ENCODE measurements around the gene CNTN5.
"Not testable (repeated sequence)": the region's sequence is repeated elsewhere in the genome, so short reads cannot be mapped to it uniquely, and the experiment has no call there.

Gene CNTN5

DNA sequence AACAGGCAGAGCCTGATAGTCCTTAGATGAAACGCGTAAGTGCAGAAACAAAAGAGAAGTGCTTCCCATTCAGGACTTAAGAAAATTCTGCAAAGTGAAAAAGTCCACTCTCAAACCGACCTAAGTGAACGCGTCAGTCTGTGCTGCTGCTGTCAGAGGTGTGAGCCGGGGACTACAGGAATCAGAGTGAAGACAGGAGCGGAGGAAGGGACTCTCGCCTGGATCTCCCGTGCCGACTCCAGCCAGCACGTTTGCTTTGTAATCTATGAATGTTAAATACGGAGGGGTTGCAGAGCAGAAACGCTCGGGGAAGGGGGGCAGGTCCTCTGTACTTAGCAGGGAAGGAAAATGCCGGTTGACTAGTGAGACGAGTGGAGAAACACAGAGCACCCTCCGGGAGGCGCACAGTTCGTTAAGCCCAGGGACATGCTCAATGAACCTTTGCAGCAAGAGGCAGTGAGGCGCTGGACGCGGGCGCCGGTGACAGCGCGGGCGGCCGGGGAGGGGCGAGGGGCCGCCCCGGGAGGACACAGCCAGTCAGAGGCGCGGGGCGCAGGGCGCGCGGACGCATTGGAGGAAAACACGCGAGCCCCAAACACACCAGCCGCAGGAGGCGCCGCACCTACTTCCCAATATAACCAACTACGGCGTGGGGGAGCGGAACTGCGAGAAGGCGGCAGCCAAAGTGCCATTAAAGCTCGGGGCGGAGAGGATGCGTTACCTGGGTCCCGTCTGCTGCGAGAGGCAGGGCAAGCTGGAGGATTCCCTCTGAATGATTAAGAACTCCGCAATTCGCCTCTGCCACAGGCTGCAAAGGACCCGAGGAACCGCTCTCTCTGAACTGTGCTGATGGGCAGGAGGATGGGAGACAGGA lies at the start of gene CNTN5:
Gene CNTN5, plus strand, starts transcription at position 598 of the 874 bp plus-strand sequence.
- peak; percentile 36 for DNase-seq

DNA sequence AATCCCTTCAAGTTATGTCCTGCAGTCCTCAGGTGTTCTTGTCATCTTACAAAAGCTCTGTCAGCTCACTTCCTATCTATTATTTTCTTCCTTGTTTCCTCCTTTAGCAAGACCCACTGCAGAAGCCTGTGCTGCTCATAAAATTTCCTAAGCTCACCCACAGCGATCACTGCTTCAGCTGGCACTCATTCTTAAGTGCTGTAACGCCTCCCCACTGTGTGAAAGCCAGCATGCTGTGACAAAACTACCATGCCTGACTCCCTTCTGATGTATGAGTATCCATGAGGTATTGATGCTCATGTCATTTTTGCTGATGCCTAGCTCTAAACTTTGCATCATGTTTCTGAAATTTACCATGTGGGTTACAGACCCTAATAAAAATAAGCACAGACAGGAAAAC lies 41.5 kb upstream of the CNTN5 start:
- DNase-seq, result no peak

DNA sequence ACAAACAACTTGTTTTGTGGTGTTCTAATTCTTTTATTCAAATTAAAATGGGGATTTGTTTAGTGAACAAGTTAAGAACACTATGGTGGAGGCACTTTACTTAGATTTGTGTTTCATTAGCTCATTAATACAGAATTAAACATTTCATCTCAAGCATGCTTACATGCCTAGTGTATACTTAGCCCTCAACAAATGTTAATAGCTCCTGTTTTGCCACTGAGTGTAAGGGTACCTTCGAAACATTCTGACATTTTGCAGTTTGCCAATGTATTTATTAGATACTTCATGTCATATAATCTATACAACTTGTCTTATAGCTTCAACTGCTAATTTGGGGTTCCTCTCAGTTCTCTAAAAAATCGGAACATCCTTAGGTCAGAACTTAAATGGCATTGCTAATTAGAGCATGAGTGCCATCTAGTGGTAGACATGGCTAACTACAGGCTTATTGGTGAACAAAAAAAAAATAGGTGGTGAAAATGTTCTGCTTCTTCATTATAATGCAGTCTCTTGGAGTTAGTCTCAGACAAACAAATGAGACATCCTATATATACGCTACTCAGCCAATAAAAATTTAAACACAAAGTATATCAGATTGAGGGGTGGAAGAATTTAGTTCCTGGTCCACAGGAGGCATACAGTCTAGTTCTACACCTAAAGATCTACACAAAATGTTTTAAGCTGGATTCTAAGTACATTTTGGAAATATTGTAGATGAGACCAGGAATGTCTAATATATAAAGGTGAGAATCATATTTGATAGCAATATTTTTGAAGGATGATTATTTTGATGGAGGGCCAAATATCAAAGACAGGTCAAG lies 4.9 kb upstream of the CNTN5 start:
- DNase-seq, result peak; percentile 77

DNA sequence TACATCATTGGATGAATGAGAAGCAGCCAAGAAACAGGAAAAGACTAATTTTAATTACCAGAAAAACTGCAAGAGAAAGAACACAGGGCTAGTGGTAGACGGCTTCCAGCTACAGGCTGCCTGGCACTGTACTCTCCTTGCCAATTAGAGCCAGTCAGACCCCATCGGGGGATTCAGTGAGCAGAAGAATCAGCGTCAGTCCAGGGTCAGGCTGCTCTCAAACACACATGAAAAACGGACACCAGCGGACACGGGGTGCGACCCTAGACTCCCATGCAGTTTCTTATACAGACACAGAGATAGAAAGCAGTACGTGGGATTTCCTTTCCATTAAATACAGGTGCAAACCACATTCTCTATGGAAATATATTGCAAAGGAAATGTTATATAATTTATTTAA lies 1.1 kb upstream of the CNTN5 start:
- no peak for DNase-seq

DNA sequence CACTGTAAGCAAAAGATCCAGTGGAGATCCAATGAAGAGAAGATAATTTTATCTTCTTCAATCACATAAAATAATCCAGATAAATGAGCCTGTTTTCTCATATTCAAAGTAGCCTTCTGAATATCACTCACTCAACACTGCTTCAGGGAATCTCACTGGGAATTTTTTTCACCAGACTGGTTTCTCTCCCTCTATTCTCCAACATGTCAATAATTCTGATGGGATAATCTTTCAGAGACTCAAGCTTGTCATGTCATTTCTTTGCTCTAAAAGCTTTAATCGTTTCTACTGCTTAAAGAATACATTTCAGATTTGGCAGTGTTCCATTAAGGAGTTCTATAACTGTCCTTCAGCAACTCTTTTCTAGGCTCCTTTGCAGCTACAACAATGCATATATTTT lies 16.3 kb downstream of the CNTN5 start:
- no peak for DNase-seq

DNA sequence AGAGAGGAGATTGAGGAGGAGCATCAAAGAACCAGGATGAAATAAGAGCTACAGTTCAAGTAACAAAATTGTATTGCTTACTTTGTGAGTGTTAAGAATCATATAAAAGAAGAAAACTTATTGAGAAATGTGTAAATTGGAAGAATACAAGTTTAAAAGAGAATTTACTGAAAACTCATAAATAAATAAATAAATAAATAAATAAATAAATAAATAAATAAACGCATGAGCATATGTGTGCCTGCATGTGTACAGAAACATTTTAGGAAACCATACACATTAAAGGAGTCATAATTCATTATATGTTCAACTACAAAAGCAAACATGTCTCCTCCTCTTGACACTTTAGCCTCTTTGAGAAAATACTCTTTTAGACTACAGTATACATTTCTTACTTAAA lies 42.6 kb downstream of the CNTN5 start:
- DNase-seq, result no peak

DNA sequence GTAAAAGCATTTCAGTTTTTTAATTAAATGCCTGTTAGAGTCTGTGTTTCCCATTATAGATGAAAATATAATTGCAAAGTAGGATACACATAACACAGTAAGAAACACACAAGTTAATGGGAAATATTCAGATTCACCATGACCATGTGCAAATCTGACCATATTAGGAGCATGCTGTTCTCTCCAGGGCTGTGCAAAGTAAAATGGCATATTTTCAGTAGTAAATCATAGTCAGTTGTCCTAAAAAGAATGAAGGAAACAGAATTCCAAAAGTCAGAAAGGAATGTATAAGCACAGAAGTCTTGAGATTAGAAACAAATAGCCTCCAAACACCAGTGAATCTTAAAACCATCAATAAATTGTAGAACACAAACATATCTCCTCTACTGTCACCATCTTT lies 44.4 kb downstream of the CNTN5 start:
- DNase-seq, result no peak

DNA sequence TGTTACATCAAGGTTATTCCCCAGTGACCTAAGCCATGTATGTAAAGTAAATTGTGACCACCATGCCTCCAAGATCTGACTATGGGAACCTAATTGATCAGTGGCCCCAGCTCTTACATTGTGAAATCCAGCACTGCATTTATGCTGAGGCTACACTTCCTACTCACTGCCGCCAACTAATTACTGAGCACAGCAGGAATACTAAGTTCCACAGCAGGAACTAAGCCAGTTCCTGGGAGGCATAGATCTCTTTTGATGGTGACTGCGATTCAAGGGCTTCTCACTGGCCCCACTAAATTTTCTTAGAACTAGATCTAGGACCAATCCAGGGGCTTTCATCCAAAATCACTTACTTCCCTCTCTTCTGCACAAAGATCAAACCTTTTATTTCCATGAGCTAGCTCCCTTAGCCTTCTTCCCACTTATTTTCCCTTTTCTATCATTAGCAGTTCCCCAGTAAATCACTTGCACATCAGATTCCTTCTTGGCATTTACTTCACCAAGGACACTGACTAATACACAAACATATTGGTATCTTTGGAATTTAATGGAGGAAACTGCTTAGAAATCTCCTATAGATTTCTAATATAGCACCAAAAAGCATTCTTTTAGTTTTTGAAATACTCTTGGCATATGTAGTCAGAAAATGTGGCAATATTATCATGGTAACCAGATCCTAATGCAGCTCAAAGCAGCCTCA lies 46.0 kb downstream of the CNTN5 start:
- DNase-seq, result no peak

DNA sequence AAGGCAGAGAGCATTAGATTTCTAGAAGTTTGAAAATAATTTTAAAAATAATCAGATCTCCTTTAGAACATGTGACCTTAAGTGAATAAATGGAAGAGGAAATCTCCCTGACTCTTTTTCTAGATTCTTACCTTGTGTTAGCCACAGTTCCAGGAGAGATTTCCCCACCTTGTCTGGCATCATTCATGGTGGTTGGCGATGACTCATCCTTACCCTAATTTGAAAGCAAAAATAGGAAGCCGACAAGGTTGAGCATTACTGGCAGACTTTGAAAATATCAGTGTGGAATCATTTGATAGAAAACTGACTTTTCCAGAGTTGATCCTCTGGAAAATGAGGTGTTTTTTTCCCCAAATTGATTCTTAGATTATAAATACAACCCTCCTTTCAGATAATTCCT lies 48.1 kb downstream of the CNTN5 start:
- no peak for DNase-seq

DNA sequence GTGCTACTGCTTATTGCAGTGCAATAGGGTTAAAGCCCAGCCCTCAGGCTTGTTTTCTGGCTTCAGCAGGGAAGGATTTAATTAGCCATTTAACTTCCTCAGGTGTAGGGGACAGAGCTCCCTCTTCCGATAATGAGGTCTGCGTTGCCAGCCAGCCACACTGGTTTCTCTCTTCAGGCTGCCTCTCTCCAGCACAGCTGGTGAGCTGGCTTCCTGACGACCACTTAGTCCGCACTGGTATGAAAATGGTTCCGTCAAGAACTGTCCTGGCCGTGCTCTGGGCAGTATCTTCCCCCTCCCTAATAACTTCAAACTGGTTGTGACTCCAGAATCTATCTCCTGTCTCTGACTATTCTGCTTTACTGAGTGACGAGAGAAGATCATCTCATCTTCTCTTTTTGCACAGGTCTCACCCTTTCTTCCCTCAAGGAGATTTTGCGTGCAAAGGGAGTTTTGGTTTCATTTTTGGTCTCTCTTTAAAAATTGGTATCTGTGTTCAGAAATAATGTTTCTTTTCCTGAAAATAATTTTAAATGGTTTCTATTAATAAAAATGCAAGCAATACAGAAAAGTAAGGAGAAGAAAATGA lies 49.2 kb downstream of the CNTN5 start:
- peak; percentile 41 for DNase-seq

DNA sequence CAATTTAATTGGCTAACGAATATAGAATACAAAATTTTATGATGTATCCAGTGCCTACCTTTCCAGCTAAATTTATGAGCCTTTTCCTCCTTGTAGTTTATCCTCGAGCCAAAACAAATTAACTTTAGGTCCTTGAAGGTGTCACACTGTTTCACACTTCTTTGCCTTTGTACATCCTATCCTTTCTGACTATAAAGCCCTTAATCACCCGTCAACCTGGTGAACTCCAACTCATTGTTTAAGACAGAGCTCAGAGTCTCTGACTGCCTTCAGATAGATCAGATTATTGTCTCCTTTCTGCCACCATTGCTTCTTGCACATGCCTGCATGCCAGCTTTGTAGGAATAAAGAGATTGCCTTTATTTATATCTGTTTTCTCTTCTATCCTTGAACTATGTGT lies 58.8 kb downstream of the CNTN5 start:
- DNase-seq, result no peak

DNA sequence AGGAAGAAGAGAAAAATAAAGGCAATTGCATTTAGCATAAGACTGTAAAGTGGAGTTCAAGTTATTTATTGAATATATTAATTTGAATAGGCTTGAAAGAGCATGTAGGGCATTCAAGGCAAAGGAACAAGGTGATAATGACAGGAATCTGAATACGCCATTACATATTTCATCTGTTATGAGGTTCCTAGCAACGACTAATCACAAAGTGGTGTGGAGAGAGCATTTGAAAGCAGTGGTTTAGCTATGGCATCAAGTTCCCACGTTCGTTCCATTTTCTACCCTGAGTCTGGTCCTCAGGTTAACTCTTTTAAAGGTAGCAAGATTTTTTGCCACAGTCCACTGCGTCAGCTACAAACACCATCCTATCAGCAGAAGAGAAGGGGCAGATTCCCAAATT lies 59.4 kb downstream of the CNTN5 start:
- DNase-seq, result no peak

DNA sequence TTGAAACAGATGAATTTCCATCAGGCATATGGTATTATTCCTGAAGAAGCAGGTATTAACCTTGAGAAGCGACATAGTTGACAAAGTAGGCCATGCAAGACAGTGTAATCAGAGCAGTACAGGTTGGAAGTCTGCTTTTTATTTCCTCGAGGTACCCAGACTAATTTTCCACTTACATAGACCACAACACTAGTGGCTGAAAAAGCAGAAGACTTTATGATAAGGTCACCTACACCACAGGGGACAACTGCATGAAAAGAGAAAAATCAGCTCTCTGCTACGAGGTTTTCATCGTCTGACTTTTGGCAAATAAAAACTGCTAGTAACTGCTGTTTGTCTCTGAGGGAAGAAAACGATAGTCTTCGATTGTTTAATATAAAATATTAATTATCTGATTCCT lies 77.5 kb downstream of the CNTN5 start:
- no peak for DNase-seq

DNA sequence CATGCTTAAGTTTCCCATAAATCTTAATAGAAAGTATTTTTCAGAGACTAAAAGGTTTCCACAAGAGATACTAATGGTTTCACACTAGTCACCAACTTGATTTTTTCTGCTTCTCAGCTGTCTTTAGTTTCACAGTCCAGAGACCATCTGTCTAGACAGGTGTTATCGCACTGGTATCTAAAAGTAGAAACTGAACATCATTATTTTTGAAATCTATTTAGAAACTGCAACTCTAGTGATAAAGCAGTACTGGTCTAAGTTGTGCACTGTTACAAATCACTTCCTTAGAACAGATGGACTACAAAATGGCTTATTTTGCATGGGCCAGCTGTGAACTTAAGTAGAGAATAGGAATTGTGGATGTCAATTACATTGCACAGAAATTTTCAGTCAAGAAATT lies 78.0 kb downstream of the CNTN5 start:
- no peak for DNase-seq

DNA sequence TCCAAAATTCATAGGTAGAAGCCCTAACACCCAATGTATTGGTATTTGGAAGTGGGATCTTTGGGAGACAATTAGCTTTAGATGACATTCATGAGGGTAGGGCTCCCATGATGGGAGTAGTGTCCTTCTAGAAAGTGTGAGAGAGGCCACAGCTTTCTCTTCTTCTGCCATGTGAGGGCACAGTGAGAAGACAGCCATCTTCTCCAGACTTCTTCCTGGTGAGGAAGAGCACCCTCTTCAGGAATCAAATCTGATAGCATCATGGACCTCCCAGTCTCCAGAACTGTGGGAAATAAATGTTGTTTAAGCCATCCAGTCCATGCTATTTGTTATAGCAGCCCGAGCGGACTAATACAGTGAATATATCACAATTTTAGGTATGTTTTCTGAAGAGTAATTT lies 96.9 kb downstream of the CNTN5 start:
- DNase-seq, result no peak

DNA sequence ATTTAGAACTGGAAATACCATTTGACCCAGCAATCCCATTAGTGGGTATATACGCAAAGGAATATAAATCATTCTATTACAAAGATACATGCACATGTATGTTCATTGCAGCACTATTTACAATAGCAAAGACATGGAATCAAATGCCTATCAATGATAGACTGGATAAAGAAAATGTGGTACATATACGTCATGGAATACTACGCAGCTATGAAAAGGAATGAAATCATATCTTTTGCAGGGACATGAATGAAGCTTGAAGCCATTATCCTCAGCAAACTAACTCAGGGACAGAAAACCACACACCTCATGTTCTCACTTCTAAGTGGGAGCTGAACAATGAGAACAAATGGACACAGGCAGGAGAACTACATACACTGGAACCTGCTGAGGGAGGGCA lies 113.1 kb downstream of the CNTN5 start:
- not testable (repeated sequence) for DNase-seq

DNA sequence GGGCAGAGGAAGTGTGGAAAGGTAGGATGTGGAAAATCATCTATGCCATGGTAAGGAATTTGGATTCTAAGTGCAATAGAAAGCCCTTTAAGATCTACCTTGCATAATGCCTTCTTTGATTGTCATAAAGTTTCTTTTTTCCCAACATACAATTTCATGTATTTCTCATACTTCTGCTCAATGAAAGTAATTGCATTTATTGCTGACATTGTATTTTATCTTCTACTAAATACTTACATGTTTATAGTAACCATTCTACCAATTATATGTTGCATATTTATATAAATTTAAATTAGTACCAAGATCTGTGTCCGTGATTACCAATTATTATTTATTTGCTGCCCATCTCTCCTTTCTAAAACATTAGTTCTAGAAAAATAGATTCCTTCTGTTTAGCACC lies 114.8 kb downstream of the CNTN5 start:
- DNase-seq, result no peak

DNA sequence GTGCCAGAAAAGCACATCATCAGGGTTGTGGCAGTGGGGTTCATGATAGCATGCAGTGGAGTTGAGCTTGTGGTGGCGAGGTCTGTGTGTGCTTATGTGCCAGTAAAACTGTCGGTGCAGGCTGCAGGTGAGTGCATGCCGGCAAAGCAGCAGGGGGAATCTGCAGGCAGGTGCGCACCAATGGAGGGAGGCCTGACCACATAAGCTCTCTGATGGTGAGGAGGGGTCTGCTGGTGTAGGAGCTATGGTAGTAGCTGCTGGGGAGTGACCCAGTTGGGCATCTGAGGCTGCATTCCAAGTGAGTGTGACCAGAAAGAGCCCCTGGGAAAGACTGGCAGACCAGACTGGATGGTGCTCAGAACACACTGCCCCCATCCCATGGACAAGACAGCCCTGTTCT lies 121.5 kb downstream of the CNTN5 start:
- DNase-seq, result no peak

DNA sequence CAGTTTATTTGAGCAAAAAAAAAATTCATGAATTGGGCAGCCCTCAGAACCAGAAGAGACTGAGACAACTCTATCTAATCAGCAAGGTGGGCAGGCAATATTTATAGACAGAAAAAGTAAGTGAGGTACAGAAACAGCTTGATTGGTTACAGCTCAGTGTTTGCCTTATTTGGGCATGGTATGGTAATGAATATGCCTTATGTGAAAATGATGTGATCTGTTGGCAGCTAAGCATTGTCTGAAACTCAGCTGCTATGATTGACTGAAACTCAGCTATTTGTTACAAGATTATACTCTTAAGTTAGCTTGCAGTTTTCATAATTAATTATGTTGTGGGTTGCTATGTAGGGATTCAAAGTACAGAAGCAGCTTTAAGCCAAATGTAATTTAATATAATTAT lies 127.6 kb downstream of the CNTN5 start:
- no peak for DNase-seq

DNA sequence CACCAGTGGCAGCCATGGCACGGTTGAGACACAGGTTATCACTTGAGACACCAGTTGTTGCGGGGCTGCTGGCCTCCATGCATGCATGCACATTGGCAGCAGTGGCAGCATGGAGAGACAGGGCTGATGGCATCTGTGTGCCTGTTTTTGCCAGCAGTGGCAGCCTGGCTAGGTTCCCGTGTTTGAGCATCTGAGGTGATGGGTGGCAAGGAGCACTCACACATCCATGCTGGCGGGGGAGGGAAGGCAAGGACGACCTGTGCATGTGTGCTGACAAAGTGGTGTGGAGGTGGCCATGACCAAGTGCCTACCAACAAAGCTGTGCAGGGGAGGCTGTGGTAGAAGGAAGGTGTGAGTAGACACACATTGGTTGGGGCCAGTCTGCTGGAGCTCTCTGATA lies 133.5 kb downstream of the CNTN5 start:
- DNase-seq, result no peak

DNA sequence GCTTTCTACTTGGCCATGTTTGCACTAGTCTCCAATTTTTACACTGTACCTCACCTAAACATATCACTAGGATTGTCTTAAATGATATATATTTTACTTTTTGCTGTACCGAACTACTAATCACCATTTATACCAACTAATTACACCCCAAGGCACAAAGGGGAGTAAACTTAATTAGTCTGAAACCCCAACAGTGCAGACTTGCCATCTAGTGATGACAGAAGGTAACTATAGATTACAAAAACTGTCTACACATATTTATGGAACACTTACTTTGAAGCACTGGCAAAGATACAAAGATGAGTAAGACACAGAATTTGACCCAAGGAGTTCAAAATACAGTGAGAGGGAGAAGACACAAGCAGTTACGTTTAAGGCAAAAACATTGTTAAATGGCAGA lies 139.7 kb downstream of the CNTN5 start:
- no peak for DNase-seq

DNA sequence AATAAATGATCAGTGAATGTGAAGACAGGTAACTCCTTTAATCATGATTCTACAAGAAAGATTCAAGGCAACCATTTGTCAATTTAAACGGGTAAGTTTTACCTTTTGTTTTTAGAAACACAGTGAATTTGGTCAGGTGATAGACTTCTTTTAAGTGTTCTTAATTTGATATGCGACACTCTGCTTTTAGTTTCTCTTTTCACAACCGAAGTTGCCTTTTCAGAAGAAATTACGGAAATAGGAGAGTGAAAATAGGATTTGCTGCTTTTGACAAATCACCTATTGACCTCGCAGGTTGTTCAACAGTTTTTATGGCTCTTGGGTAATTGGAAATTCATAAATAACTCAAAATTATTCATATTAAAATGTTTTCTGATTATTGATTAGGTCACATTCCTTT lies 142.1 kb downstream of the CNTN5 start:
- no peak for DNase-seq

DNA sequence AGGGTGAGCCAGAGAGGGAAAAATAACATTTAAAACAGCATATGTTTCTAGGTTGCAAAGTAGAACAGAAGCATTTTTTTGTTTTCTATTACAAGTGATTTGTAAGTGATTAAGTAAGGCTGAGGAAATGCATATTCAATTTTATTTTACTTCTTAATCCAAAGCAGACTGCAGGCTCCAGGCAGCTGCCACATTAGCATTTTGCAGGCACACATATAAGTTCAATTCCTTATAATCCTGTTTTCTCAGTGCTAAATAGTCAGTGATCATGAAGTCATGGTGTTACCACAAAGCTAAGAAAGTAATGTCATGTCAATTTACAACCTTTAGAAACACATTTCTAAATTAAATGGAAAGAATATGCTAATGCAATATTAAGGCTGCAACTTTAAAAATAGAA lies 149.8 kb downstream of the CNTN5 start:
- DNase-seq, result no peak

Data from DMS79 treated with DMSO at 0.1 percent for 48 hours (cell line).